GM21515 (cell line): ENCODE measurements around the gene KIF26A.

Experiments used
- ATAC-seq: cut with Tn5 transposase; IDR thresholded peaks from one replicate; pipeline ENCODE4 v1.9.1; 2021; ENCODE audit not compliant: unreplicated experiment

KIF26A gene

GRCh38 chr14:104156142-104156541, 17.8 kb downstream of the KIF26A start:
- ATAC-seq, result no peak

GRCh38 chr14:104157016-104157928, 18.9 kb downstream of the KIF26A start:
- ATAC-seq, result no peak

GRCh38 chr14:104158827-104159798, 20.7 kb downstream of the KIF26A start:
- ATAC-seq, result no peak

- ATAC-seq, result no peak
Measured at GRCh38 chr14:104159990-104160389, 21.6 kb downstream of the KIF26A start.

- no peak for ATAC-seq
Measured at GRCh38 chr14:104161602-104162367, 23.4 kb downstream of the KIF26A start.

- ATAC-seq, result no peak
Measured at GRCh38 chr14:104162495-104162894, 24.1 kb downstream of the KIF26A start.

GRCh38 chr14:104163541-104163940, 25.2 kb downstream of the KIF26A start:
- ATAC-seq, result no peak

- no peak for ATAC-seq
Measured at GRCh38 chr14:104164041-104164440, 25.7 kb downstream of the KIF26A start.

GRCh38 chr14:104164512-104164911, 26.1 kb downstream of the KIF26A start:
- ATAC-seq, result no peak

GRCh38 chr14:104166698-104167097, 28.3 kb downstream of the KIF26A start:
- ATAC-seq, result no peak

GRCh38 chr14:104168603-104169002, 30.2 kb downstream of the KIF26A start:
- no peak for ATAC-seq

- no peak for ATAC-seq
Measured at GRCh38 chr14:104169005-104169698, 30.8 kb downstream of the KIF26A start.

GRCh38 chr14:104169699-104170479, 31.5 kb downstream of the KIF26A start:
- ATAC-seq, result no peak

GRCh38 chr14:104171029-104171697, 32.8 kb downstream of the KIF26A start:
- ATAC-seq, result no peak

- no peak for ATAC-seq
Measured at GRCh38 chr14:104171895-104172294, 33.5 kb downstream of the KIF26A start.

GRCh38 chr14:104172349-104172748, 34.0 kb downstream of the KIF26A start:
- no peak for ATAC-seq

GRCh38 chr14:104172880-104173279, 34.5 kb downstream of the KIF26A start:
- no peak for ATAC-seq

GRCh38 chr14:104174051-104174450, 35.7 kb downstream of the KIF26A start:
- ATAC-seq, result no peak

GRCh38 chr14:104175041-104175440, 36.7 kb downstream of the KIF26A start:
- no peak for ATAC-seq
